DMS114 treated with DMSO at 0.1 percent for 48 hours (cell line): ENCODE data around the gene SSRP1.
A peak's percentile ranks its signal among the peaks of the same experiment; 100 is the strongest.
"Not testable (repeated sequence)": the region's sequence is repeated elsewhere in the genome, so short reads cannot be mapped to it uniquely, and the experiment has no call there.

Experiments
- DNase-seq: peaks from one replicate; lab custom pipeline; 2025; ENCODE audit not compliant: unreplicated experiment; lab: John Stamatoyannopoulos, UW

SSRP1 gene, protein sequence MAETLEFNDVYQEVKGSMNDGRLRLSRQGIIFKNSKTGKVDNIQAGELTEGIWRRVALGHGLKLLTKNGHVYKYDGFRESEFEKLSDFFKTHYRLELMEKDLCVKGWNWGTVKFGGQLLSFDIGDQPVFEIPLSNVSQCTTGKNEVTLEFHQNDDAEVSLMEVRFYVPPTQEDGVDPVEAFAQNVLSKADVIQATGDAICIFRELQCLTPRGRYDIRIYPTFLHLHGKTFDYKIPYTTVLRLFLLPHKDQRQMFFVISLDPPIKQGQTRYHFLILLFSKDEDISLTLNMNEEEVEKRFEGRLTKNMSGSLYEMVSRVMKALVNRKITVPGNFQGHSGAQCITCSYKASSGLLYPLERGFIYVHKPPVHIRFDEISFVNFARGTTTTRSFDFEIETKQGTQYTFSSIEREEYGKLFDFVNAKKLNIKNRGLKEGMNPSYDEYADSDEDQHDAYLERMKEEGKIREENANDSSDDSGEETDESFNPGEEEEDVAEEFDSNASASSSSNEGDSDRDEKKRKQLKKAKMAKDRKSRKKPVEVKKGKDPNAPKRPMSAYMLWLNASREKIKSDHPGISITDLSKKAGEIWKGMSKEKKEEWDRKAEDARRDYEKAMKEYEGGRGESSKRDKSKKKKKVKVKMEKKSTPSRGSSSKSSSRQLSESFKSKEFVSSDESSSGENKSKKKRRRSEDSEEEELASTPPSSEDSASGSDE

DNA sequence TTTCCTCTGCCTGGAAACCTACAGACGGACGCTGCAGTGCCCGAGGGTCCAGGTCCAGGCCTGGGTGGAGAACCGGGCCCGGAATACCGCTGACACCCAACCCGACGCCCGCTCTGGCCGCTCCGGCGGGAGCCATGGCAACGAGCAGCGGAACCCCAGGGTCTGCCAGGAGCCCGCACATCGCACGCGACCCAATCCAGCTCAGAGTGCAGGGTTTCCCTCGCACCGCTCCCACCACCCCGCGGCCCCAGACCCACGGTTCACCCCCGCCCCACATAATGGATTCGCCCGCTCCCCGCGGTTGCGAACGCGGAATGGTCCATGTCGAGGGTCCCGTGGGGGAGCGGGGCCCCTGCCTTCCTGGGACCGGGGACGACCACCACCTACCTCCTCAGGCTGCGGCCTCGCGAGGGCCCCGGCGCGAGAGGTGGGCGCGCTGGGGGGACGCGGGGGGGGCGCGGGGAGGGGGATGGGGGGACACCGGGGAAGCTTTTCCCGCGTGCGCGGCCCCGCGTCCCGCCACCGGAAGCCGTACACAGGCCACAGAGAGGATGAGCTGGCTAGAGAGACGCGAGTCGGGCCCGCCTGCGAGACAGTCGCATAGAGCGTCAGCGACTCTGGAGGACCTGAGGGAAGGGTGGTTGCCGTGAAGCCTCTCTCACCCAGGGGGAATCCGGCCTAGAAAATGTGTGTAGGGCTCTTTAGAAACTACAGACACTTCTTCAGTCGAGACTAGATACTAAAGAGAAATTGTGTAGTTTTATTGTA is at the start of gene SSRP1:
Gene SSRP1, minus strand, starts transcription at position 550 of the 768 bp plus-strand sequence. CDS start 771 bp downstream, outside the sequence.
- peak; percentile 59 for DNase-seq

DNA sequence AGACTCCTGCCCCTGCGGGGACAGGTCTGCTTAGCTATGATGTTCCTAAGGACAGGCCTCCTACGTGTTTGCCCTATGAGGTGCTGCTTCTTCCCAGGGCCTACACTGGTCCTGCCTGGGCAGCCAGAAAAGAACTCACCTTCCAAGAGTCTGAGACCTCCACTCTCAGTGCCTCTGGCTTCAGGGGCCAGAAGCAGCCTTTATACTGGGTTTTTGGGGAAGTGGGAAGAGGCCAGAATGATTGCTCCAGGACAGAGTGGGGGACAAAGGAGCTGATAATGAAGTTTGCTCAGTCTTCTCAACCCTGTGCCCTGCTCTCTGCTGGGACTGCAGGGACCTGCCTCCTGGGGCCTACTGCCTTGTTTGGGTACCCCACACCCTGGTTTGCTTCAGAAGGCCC is 45.3 kb upstream of the SSRP1 start, which contains the start of gene PRG3:
Gene PRG3, minus strand, starts transcription at position 176 of the 400 bp plus-strand sequence. CDS start 442 bp downstream, outside the sequence.
- no peak for DNase-seq

DNA sequence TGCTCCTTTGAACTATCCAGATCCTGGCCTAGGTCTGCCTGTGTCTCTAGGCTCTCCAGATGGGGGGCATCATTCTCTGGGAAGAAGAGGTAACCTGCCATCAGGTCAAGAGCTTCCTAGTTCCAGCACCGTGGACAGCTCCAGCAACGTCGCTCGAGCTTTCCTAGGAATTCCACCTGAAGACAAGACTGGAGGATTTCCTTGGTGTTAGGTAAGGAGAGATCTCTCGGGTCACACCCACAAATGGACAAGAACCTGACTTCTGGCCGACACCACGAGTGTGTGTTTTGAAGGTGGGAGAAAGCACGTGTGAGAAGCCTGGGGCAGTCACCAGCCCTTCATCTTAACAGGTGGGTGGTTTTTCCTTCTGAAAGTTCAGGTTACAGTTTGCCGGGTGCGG is 44.0 kb upstream of the SSRP1 start:
- DNase-seq = no peak

DNA sequence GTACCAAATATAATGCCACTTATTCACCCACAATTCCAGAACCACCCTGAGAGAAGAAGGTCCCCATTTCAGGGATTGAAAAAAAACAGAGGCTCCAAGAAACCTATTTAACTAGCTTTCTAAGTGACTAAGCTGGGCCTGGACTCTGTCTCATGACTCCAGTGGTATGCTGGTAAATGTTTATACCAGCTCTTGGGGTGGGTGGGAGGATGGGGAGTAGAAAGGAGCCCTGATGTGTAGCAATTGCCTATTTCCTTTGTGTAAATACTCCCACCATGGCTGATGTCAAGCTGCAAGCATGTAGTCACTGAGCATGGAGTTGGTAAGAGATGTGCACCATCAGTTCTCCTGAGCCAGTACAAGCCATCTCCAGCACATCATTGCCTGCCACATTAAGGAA is 42.5 kb upstream of the SSRP1 start:
- DNase-seq = no peak

DNA sequence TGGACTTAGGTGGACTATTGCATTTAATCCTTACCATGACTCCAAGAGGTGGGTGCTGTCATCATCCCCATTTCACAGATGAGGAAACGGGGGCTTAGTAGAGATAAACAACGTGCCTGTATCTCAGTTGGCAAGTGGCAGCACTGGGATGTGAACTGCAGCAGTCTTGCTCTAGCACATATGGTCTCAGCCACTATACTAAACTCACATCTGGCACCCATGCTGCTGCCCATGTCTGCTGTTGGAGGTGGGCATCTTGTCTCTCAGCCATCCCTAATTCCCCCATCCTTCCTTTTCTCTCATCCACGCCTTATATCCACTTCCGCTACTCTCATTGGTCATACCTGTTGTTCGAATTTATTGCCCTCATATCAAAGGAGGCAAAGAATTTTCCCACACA is 41.4 kb upstream of the SSRP1 start:
- DNase-seq = no peak

DNA sequence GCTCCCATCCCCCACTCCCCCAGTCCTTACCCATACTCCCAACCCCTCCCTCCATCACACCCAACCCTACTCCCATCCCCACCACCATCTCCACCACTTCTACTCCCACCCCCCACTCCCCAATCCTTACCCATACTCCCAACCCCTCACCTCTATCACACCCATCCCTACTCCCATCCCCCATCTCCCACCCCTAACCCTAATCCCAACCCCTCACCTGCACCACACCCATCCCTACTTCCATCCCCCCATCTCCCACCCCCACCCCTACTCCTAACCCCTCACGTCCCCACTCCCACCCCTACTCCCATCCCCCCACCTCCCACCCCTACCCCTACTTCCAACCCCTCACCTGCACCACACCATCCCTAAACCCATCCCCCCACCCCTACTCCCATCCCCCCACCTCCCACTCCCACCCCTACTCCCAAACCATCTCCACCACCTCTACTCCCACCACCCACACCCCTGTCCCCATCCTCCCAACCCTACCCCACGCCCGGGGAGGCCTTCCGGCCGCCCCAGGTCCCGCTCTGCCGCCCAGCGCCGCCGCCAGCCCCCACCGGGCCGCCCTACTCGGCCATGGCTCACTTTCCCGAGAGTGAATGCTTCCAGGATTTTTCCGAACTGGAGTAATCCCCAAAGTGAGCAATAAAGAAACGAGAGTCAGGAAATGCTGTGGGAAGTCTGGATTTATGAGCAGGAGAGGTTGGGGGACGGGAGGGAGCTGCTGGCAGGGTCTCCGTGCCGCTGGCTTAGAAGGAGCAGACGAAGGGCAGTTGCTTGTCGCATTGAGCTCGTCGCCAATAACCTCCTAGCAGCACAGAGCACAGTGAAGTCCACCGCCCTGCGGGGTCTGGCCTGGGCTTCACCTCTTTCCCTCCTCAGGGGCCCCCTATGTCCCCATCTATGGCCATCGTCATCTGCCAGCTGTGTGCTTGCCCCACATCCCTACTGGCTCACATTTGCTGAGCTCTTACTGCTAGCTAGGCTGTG is 40.7 kb upstream of the SSRP1 start:
- no peak for DNase-seq

DNA sequence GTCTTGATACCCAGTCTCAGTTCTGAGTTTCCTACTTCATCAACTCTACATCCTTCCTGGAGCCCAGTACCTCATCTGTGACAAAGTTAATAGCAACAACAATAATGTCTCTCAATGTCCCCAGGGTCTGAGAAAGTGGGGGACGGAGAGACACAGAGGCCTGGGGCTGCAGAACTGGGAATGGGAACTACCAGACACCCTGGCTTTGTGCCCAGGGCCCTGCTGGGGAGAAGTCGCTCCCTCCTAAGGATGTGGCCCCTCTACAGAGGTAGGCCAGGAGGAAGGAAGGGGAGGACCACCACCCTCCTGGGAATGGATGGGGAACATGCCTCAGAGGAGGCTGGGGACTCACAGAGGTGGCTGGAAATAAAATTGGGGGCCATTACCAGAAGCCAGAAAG is 39.8 kb upstream of the SSRP1 start:
- no peak for DNase-seq

DNA sequence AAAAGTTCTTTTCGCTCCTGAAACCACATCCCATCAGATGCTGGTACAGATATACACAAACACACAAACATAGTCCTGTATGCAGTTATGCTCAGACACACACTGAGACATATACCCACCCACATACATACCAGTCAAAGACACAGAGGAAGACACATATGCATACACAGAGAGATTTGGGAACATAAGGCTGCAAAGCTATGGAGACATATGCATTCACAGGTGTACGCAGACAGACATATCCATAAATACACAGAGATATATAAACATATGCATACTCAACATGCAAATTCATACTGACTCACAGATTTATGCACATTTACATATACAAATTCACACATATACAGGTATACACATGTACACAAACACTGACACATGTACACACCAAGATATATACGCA is 39.3 kb upstream of the SSRP1 start:
- no peak for DNase-seq

DNA sequence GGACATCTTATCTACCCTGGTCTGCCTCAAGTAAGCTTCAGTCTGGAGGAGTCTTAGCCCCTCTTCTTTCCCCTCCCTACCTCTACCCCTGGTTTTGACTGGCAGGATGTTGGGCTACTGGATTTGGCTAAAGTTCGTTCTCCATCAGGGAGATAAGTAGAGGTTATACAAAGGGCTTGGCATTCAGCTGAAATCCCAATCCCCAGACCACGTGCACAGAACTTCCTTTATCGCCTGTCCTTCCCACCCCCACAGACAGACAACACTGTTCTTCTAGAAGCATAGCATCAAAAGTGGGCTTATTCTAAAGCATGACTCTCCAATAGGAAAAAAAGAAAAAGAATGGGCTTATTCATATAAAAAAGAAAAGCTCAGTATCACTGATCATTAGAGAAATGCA is 37.5 kb upstream of the SSRP1 start:
- no peak for DNase-seq

DNA sequence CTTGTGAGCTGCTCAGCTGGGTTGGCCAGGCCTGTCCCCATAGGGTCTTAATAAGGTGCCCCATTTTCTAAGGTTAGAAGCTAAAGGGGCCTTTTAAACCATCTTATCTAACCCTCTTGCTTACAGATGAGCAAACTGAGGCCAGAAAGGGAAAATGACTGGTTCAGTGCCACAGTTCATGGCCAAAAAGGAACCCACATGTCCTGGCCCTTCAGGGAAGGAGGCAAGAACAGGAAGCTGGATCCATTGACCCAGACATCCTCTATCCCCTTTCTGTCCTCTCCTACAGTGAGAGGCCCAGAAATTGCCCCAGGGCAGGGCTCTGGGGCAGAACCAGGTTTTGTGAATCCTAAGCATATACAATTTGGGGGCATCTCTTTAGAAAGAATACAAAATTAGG is 35.2 kb upstream of the SSRP1 start:
- no peak for DNase-seq

DNA sequence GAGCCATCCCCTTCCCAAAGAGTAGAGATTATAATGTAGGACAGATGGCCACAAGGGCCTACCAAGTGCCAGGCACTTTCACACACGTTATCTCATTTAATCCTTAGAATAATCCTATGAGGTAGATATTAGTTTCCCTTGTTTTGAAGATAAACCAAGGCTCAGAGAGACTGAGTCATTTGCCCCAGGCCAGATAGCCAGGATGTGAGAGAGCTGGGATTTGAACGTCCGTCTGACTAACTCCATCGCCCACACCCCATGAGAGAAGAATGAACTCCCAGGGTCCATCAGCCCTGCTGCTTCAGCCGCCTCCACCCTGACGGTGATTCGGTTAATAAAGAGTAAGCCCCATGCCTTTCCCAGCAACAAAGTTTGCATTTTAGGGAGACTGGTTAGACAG is 34.6 kb upstream of the SSRP1 start:
- DNase-seq = no peak

DNA sequence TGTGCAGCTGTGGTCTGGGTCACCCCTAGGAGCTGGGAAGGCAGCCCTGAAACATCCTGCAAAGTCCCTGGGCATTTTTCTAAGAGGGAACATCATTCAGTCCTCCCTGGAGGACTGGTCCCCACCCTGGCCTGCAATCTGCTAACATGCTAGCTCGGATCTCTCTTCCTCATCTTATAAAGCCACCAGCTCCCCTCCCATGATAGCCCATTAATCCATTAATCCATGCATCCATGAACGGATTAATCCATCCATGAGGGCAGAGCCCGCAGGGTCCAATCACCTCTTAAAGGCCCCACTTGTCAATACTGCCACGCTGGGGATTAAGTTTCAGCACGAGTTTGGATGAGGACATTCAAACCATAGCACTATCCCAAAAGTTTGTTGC is 33.1 kb upstream of the SSRP1 start:
- no peak for DNase-seq

DNA sequence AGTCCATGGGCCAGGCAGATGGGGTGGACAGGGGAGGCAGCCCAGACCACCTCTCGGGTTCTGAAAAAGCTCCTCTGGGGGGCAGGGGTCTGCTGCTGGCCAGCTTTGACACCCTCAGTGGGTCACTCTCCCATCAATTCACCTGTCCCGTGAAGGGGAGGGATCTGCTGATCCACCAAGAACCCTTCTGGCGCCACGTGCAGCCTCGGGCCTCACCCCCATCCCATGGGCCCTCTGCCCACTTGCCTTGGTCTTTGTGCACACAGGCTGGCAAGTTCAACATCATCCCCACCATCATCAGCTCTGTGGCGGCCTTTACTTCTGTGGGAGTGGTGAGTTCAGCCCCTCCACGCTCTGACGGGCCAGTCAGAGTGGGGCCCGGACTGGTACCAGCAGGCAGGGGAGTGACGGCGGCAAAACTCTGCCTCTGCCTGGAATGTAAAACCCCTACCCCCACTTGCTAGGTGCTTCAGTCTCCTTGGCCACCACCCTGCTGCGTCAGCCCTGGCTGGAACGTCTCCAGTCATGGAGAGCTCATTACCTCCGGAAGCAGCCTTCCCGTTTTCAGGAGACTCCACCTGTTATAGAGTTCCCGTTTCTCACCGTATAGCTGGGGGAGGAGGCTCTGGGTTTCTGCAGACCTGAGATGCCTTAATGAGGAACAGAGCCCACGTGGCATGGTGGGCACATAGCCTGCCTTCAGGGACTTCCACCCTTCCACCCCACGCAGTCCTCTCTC is 32.6 kb upstream of the SSRP1 start:
- DNase-seq = no peak

DNA sequence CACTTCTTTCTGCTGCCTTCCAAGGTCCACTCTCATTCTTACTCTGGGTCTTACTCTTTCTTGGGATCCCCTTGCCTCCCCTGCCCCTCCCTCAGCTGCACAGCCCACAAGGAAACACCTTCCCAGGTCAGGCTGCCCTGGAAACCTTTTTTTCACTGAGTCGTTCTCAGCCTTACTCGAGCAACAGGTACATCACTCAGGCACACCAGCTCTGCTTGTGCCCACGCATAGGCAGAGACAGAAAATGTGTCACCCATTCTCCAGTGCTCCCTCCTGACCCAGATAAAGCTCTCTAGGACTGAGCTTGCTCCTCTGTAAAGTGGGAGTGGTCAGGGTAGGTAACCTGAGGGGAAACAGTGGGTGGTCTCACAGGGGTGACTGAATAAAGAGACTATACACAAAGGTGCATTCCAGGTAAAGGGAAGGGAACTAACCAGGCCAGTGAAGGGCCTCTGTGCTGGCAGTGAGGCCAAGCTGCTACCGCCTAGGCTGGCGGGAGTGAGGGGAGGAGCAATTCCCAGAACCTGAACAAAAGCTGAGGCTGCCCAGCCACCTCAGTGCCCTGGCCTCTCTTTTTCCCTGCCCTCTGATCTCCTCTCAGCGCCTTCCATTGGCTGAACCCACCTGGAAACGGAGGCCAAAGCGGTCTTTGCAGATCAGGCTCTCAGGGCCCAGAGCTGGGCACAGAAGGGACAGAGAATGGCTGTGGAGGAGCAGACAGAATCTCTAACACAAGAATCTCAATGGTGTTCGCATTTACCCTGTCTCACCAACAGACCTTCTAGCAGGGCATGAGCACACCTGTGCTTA is 29.4 kb upstream of the SSRP1 start:
- no peak for DNase-seq

DNA sequence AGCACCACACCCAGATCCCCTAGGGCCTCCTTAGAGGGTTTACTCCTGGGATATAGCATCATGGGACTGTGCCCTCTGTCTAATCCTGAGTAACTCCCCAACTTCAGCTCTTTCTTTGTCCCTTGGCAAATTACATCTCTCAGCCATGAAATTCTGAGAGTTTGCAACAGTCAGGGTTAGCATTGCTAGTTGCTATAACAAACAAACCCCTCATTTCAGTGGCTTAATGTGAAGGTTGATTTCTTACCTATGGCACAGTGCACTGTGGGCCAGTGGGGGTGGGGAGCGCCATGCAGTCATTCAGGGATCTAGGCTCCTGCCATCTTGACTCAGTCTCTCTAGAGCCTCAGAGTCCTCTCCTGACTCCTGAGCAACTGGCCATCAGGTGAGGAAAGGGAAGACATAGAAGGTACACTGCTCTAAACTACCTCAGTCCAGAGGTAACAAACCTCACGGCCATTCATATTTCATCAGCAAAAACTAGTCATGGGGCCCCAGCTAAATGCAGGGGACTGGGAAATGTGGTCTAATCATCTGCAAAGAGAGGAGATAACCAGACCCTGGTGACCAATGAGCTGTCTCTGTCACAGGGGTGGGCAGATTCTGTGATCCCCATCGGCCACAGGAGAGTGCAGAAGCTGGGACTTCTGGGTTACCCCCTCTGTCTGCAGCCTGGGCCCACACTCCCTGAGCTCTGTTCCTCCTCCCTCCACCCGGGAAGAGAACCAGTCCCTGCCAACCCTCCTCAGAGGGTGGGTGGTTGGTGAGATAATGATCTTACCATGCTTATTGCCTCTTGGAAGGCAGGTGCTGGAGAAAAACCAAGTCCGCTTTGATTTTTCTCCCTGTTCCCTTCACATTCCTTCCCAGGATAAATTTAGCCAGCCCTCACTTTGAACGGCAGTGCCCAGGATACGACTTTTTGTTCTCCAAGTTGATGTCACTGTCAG is 27.7 kb upstream of the SSRP1 start:
- DNase-seq = no peak

DNA sequence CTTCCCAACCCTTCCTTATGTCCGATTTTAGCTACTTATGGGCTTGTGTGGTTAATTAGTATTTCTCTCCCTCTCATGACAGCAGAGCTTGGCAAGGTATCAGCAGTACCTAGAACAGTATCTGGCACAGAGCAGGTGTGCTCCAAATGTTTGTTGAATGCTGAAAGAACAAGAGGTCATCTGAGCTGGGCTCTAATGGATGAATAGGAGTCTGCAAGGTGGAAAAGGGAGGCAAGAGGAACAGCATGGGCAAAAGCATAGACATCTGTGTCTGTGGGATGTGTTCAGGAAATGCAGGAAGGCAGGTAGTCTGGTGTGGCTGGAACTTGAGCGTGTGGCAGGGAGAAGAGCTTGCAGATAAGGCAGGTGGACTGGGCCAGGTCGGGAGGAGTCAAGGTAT is 26.2 kb upstream of the SSRP1 start:
- no peak for DNase-seq

DNA sequence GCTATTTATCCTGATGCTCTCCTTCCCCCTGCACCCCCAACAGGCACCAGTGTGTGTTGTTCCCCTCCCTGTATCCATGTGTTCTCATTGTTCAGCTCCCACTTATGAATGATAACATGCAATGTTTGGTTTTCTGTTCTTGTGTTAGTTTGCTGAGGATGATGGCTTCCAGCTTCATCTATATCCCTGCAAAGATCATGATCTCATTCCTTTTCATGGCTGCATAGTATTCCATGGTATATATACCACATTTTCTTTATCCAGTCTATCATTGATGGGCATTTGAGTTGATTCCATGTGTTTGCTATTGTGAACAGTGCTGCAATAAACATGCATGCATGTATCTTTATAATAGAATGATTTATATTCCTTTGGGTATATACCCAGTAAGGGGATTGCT is 25.7 kb upstream of the SSRP1 start:
- not testable (repeated sequence) for DNase-seq

DNA sequence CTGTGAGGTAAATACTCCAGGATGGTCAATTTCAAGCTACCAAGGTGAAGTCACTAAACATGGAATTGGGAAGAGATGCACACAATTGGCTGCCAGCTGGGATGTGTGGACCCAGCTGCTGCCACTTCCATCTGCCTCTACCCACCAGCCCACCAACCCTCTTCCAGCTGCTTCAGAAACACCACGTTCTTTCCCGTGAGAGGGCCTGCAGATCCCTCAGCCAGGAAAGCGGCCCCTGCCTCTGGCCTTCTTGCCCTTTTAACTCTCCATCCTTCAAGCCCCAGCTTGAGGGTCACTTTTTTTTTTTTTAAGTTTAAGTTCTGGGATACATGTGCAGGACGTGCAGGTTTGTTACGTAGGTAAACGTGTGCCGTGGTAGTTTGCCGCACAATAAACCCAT is 25.3 kb upstream of the SSRP1 start:
- DNase-seq = no peak
